Measurements from ENCODE around the gene DOC2B.
"Not testable (repeated sequence)": the region's sequence is repeated elsewhere in the genome, so short reads cannot be mapped to it uniquely, and the experiment has no call there.

The DOC2B gene

GRCh38 chr17:181245-182049 lies at the start of gene DOC2B:
Gene DOC2B, minus strand, starts transcription at chr17:181650. Its CDS starts 171 bp downstream, at chr17:181479.
- DNase-seq (ENCODE audit: low read depth in 3 of 3): no peak

- DNase-seq (ENCODE audit: low read depth in 3 of 3): no peak
These were observed 48.9 kb upstream of the DOC2B start for GRCh38 chr17:230395-230770.

DNA sequence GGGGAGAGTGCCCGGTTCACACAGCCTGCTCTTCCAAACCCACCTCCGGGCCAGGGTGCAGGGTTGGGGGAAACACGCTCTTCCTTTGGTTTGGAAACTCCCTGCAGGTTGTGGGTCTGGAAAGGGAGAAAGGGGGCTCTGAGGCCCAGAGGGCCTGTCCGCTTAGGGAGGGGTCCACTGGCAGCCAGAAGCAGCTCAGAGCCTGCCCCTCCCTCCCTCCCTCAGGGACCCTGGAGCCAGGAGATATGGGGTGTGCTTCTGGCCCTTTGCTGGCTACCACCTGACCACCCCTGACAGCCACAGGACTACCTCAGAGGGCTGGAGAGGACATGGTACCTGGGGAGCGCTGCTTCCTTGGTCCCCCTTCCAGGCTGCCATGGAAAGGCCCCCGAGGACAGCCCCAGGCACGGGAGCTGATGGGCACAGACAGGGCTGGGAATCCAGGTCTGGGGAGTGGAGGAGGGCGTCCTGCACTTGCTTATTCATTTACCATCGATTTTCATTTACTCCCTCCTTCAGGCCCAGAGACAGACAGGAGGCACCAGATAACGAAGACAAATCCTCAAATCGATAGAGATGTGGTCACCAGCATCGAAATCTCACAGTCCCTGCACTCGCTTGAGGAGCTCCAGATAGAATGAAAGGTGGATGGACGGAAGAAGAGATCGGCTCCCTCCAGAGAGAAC lies 48.4 kb upstream of the DOC2B start:
- no peak for DNase-seq (ENCODE audit: low read depth in 3 of 3)

DNA sequence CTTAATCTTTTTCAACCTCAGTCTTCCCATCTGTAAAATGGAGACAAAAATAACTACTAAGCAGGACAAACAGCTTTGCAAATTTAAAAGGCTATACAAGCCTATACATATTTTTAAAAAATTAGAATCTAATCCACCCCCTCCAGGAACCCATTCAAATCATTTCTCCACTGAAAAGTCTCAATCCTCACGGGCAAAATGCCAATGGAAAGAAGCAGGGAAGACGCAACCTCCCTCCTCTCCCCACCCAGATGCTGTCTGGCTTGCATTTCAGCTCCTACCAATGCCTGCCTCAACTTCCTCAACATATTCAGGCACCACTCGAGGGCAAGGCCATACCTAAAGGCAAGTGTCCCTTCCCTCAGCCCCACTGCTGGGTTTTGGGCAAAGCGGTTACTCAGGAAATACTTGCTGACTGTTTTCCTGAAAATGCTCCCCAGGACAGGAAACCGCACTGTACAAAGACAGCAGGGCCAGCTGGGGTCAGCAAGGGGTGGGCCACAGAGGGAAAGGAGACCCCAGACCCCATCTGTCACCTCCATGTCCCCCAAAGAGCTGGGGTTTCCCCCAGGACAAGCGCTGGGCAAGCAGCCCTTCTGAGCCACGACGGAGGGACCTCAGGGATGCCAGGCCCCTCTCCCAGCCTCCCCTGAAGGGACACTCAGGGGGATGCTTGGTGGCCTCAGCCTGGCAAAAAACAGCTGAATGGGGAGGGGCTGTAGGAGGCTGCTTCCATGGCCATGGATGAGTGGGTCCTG lies 47.7 kb upstream of the DOC2B start:
- no peak for DNase-seq (ENCODE audit: low read depth in 3 of 3)

DNA sequence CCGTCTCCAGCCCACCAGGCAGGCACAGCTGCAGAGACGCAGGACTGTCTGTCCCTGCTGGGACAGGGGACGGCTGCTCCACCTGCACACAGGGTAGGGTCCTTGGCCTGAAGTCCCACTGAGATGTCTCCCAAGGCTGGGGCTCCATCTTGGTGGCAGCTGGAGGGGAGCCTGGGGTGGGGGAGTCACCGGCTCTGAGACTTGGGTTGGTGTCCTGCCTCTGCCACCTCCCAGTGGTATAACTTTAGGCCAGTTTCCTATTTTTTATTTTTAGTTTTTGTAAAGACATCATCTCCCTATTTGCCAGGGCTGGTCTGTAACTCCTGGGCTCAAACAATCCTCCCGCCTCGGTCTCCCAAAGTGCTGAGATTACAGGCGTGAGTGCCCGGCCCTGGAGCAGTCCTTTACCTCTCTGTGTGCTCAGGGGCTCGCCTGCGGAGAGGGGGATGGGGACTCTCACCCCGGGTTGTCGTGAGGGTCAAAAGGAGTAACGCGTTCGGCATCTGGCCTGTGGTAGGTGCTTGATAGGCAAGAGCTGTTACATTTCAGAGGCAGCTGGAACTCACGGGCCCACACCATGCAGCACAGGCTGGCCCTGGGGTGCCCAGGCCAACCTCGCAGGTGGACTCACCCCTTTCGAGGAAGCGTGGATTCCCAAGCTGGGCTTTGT lies 46.6 kb upstream of the DOC2B start:
- no peak for DNase-seq (ENCODE audit: low read depth in 3 of 3)

- DNase-seq (ENCODE audit: low read depth in 3 of 3): no peak
These were observed 45.9 kb upstream of the DOC2B start for GRCh38 chr17:227078-227945.

DNA sequence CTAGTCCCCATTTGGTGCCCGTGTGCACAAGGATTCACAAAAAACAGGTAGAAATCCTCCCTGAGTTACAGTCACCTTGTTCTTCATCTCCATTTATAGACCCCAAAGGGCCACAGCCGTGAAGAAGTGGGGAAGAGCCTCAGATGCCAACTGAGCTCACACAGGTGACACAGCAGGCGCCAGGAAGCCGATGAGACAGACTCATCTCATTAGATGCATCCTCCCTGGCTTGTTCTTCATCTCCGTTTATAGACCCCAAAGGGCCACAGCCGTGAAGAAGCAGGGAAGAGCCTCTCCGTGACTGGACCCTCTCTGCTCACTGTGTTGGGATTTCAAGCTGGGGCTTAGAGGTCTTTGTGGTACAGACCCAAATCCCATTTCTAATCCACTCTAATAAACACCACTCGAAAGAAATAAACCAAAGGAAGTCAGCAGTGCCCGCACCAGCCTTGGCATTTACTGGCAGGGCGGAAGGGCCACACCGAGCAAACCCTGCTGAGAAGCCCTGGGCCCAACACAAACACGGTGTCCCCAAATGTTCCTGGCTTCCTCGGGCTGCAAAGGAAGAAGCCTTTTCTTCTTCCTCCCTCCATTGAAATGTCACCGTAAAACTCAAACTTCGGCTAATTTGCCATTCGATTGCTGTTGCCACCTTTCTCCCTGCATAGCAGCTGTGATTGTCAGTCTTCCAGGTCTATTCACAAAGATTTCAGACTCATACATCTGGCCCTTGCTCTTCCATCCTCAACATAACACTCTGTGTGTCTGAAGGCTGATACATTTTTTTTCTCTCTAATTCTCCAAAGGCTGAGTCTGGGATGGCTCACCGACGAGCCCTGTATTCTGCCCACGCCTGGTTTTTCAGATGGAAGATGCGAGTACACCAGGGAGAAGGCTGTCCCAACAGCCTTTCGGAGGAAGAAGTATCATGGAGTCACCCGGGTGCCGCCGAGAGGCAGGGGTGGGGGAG lies 44.9 kb upstream of the DOC2B start:
- no peak for DNase-seq (ENCODE audit: low read depth in 3 of 3)

- no peak for DNase-seq (ENCODE audit: low read depth in 3 of 3)
These were observed 44.1 kb upstream of the DOC2B start for GRCh38 chr17:225551-225950.

DNA sequence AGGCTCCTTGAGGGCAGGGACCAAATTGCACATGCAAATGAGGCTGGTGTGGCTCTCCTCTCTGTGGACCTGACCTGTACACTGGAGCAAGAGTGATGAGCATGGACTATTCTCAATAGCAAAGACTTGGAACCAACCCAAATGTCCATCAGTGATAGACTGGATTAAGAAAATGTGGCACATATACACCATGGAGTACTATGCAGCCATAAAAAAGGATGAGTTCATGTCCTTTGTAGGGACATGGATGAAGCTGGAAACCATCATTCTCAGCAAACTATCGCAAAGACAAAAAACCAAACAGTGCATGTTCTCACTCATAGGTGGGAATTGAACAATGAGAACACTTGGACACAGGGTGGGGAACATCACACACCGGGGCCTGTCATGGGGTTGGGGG lies 43.1 kb upstream of the DOC2B start:
- DNase-seq (ENCODE audit: low read depth in 3 of 3): not testable (repeated sequence)

GRCh38 chr17:223723-224471 lies 42.4 kb upstream of the DOC2B start:
- DNase-seq (ENCODE audit: low read depth in 3 of 3): no peak

- DNase-seq (ENCODE audit: low read depth in 3 of 3): no peak
These were observed 40.7 kb upstream of the DOC2B start for GRCh38 chr17:222172-222571.

DNA sequence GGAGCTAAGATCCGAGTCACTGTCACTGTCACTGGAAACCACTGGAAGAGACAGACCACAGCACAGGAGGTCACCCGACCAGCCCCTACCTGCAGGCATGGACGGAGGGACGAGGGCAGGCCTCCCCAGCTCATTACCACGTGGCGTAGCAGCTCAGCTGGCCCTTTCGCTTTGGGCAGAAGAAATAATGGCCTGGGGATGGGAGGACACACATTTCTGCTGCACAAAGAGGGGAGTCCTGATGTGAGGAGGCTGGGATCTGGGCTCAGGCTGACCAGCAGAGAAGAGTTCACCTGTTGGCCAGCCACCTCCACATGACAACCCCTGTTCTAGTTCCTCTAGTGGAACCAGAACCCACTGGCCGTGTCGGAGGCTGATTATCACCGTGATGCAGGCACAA lies 38.2 kb upstream of the DOC2B start:
- DNase-seq (ENCODE audit: low read depth in 3 of 3): no peak

DNA sequence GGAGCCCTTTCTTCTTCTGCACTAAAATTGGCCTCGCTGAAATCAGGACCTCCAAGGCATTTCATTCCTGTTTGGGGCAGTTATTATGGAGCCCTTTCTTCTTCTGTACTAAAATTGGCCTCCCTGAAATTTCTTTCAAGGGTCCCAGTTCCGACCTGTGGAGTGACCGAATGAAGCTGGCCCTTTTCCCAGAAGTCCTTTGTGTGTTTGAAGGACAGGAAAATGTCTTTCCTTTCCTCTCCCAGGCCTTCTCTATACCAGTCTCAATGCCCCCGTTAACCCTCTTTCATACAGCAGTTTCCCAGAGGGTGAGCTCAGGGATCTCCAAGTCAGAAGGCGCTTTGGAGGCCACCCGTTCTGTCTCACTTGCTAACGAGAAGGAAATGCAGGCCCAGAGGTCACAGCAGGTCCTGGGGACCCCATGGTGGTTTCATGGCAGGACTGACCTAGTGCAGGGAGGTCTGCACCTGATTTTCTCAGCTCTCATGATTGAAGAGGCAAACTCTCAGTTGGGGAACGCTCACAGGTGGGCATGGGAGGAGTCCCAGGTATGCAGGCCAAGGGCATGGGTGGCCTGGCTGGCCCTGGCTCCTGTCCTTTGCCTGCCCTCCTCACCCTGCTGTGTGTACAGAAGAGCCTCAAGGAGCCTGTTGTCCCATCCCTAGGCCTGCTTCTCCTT lies 37.1 kb upstream of the DOC2B start:
- DNase-seq (ENCODE audit: low read depth in 3 of 3): no peak

GRCh38 chr17:216625-217024 lies 35.2 kb upstream of the DOC2B start:
- no peak for DNase-seq (ENCODE audit: low read depth in 3 of 3)

DNA sequence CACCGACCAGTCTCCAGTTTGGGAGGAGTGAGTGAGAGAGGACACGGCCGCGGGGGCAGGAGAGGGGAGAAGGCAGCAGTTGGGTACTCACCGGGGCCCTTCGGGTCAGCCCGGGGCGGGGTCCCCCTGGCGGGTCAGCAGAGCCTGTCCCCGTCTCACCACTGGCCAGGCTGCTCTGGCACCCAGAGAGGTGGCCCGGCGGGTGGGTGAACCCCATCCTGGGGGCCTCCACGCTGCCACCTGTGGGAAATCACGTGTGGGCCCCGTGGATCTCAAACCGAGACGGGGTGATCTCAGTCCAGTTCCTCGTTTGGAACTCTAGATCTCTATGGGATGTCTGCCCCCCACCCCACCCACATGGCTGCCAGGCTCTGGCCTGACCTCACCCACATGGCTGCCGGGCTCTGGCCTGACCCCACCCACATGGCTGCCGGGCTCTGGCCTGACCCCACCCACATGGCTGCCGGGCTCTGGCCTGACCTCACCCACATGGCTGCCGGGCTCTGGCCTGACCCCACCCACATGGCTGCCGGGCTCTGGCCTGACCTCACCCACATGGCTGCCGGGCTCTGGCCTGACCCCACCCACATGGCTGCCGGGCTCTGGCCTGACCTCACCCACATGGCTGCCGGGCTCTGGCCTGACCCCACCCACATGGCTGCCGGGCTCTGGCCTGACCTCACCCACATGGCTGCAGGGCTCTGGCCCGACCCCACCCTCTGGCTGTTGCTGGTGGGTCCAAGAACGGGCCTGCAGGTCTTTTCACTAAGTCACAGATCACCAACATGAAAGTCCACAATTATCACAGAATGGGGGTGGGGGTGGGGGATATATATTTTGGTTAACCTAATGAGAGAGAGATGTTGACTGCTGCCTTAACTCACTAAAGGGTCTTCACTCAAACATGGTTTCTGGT lies 34.4 kb upstream of the DOC2B start:
- not testable (repeated sequence) for DNase-seq (ENCODE audit: low read depth in 3 of 3)

- no peak for DNase-seq (ENCODE audit: low read depth in 3 of 3)
These were observed 33.5 kb upstream of the DOC2B start for GRCh38 chr17:214881-215331.
